ENCODE data around the gene EPN2.

EPN2 gene

DNA sequence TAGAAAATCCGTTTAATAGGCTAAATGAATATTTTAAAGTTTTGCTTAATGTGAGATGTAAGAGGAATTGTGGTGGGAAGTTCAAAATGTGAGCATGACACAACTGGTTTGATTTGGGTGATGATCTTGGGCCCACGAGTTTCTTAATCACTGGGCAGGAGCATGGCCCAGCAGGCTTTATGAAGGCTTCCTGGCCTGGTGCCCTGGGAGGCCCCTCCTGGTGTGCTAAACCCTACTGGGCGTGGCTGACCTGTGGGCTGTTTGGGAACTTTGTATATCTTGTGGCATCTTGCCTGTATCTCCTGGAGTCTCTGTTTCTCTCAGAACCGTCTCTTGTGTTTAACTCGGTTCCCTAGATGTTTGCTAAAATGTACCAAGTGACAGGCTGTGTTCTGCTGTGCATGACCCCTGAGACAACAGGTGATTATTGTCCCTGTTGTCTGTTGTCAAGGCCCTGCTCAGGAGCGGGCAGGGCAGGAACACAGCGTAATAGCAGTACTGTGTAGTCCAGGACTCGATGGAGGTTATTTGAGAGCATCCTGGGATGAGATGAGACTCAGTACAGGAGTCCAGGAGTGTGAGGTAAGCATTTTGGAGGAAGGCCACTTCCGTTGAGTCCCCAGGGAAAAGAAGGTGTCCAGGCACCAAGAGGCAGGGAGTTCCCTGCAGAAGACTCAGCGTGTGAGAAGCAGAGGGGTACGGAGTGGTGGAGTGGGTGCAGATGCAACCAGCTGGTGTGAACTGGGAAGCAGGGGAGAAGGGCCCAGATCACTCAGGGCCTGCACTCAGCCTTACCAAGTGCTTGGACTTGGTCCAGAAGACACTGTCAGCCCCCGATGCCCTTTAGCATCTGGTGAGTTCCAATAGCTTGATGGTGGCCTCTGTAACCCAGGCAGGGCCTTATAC lies 76.8 kb downstream of the EPN2 start:
- TF ChIP-seq GATA2 (IDR thresholded peaks at IDR 0.05; ENCODE audit: low read depth, low read length), result no peak
- TF ChIP-seq GATA3 (IDR thresholded peaks at IDR 0.05; ENCODE audit: low read depth, low read length), result no peak

GRCh38 chr17:19315104-19315503 lies 77.9 kb downstream of the EPN2 start:
- TF ChIP-seq GATA3 (IDR thresholded peaks at IDR 0.05; ENCODE audit: low read depth, low read length) (no peak), GATA2 (IDR thresholded peaks at IDR 0.05; ENCODE audit: low read depth, low read length) (no peak)

GRCh38 chr17:19316761-19317358 lies 79.7 kb downstream of the EPN2 start:
- TF ChIP-seq GATA2 (IDR thresholded peaks at IDR 0.05; ENCODE audit: low read depth, low read length) (no peak), GATA3 (IDR thresholded peaks at IDR 0.05; ENCODE audit: low read depth, low read length) (no peak)

GRCh38 chr17:19317359-19318095 lies 80.4 kb downstream of the EPN2 start:
- TF ChIP-seq GATA3 (IDR thresholded peaks at IDR 0.05; ENCODE audit: low read depth, low read length) (no peak), GATA2 (IDR thresholded peaks at IDR 0.05; ENCODE audit: low read depth, low read length) (no peak)

- no peak for TF ChIP-seq GATA3 (IDR thresholded peaks at IDR 0.05; ENCODE audit: low read depth, low read length)
Measured at GRCh38 chr17:19318611-19319010, 81.4 kb downstream of the EPN2 start.

- TF ChIP-seq GATA2 (IDR thresholded peaks at IDR 0.05; ENCODE audit: low read depth, low read length) (no peak), GATA3 (IDR thresholded peaks at IDR 0.05; ENCODE audit: low read depth, low read length) (no peak)
Measured at GRCh38 chr17:19319771-19320505, 82.8 kb downstream of the EPN2 start.

DNA sequence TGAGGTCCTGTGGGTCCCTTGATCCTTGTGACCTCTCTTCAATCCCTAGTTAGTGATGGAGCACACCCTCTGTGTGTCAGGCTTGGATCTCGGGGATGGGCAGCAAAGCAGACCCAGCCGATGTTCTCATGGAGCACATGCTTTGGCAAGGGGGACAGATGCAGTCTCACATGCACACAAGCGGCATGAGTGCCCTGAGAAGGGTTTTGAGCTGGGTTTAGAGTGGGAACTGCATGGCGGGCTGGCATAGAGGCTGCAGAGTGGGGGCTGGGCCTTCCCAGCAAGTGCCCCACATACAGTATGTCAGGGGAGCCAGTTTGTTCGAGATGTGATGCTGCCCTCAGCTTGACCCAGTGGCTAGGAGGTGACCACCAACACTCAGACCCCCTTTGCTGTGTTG lies 83.7 kb downstream of the EPN2 start:
- TF ChIP-seq GATA2 (IDR thresholded peaks at IDR 0.05; ENCODE audit: low read depth, low read length), result no peak
- no peak for TF ChIP-seq GATA3 (IDR thresholded peaks at IDR 0.05; ENCODE audit: low read depth, low read length)

GRCh38 chr17:19321481-19322128 lies 84.4 kb downstream of the EPN2 start:
- TF ChIP-seq GATA2 (IDR thresholded peaks at IDR 0.05; ENCODE audit: low read depth, low read length) (no peak), GATA3 (IDR thresholded peaks at IDR 0.05; ENCODE audit: low read depth, low read length) (no peak)

GRCh38 chr17:19322129-19322505 lies 85.0 kb downstream of the EPN2 start:
- TF ChIP-seq GATA3 (IDR thresholded peaks at IDR 0.05; ENCODE audit: low read depth, low read length) (no peak), GATA2 (IDR thresholded peaks at IDR 0.05; ENCODE audit: low read depth, low read length) (no peak)

GRCh38 chr17:19322861-19323260 lies 85.7 kb downstream of the EPN2 start:
- TF ChIP-seq GATA2 (IDR thresholded peaks at IDR 0.05; ENCODE audit: low read depth, low read length) (no peak), GATA3 (IDR thresholded peaks at IDR 0.05; ENCODE audit: low read depth, low read length) (no peak)

DNA sequence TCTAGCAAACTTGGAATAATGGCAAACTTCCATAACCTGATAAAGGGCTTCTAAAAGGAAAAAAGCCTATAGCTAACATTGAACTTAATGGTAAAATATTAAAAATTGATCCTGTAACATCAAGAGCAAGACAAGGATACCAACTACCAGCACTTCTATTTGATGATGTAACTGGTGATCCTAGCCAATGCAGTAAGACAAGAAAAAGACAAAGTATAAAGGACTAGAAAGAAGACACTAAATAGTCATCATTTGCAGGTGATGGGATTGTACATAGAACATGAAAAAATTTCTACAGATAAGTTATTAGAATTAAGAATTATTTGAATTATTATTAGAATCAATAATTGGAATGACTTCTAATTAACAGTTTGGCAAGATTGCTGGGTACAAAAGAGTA lies 88.4 kb downstream of the EPN2 start:
- no peak for TF ChIP-seq GATA3 (IDR thresholded peaks at IDR 0.05; ENCODE audit: low read depth, low read length)
- no peak for TF ChIP-seq GATA2 (IDR thresholded peaks at IDR 0.05; ENCODE audit: low read depth, low read length)

GRCh38 chr17:19327031-19327783 lies 90.0 kb downstream of the EPN2 start:
- TF ChIP-seq GATA3 (IDR thresholded peaks at IDR 0.05; ENCODE audit: low read depth, low read length), result no peak
- no peak for TF ChIP-seq GATA2 (IDR thresholded peaks at IDR 0.05; ENCODE audit: low read depth, low read length)
